Skeletal muscle tissue (tissue), 4 donors: Measurements from ENCODE around the gene POU2F2. TPM values are rescaled to one million over a fixed set of nuclear protein-coding genes. Genes with fewer than 3 reads are reported as not detected.

Experiments used
- H3K27ac ChIP-seq: one replicate; pipeline ENCODE4 v1.7.0; 2013; ENCODE audit warnings: mild to moderate bottlenecking, low read depth, low read length, inconsistent platforms
- H3K27me3 ChIP-seq, 3 donors: one replicate each; pipeline ENCODE4 v1.7.0; 2013; ENCODE audit warnings: low read length in 3 of 3; ENCODE audit not compliant: control insufficient read depth in 3 of 3, insufficient read depth in 3 of 3
- H3K36me3 ChIP-seq, 3 donors: one replicate each; pipeline ENCODE4 v1.7.0; 2013; ENCODE audit warnings: low read length in 3 of 3; ENCODE audit not compliant: control insufficient read depth in 3 of 3, insufficient read depth in 3 of 3
- H3K4me1 ChIP-seq, 3 donors: one replicate each; pipeline ENCODE4 v1.7.0; 2013; ENCODE audit warnings: low read length in 3 of 3, mild to moderate bottlenecking in 3 of 3; ENCODE audit not compliant: control insufficient read depth in 3 of 3, insufficient read depth in 3 of 3
- H3K4me3 ChIP-seq, 3 donors: one replicate each; pipeline ENCODE4 v1.7.0; 2013; ENCODE audit warnings: low read length in 3 of 3
- H3K9ac ChIP-seq, 3 donors: one replicate each; pipeline ENCODE4 v1.7.0; 2013; ENCODE audit warnings: low read length in 3 of 3, mild to moderate bottlenecking in 3 of 3, moderate library complexity in 2 of 3, low read depth in 1 of 3
- H3K9me3 ChIP-seq, 3 donors: one replicate each; pipeline ENCODE4 v1.7.0; 2013; ENCODE audit warnings: low read length in 3 of 3; ENCODE audit not compliant: control insufficient read depth in 3 of 3
- total RNA-seq: library from RNA; depleted of rRNA; stranded (reverse); fragments of >200 nt; gene quantifications from one replicate; pipeline ENCODE4 v1.2.3, GENCODE V29; 2014
- donor health status: Osteomylitis.

POU2F2 gene
- total RNA-seq, 1 donor from 2014 or later: 0.52 TPM

DNA sequence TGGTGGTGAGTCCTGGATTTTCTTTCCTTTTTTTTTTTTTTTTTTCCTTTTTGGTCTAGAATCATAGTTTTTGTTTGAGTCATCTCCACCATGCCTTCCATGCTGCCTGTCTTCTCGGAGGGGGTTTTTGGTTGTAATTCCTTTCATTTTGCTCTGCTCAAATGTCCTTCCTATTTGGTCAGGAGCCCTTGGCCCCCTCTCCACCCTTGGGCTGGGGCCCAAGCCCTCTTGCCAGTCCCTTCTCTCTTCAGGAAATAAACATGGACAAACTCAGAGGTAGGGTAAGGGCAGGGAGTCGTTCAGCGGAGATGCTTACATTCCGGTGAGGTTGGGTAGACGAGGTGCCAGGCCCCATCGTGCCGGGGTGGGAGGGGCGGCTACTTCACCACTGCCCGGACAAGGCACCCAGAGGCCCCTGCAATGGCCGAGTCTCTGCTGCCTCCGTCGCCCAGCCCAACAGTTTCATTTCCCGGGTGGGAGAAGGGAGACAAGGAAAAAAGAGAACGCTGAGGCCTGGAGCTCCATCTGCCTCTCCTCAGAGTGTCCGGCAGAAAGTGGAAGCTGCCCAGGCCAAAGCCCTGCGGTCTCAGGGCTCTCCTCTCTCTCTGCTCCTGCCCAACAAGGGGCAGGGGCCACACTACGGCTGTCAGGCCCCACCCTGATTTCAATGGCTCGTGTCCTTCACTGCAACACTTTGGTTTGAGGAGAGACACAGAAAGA, 43.6 kb downstream of the POU2F2 start:
- Histone ChIP-seq H3K27me3 (no peaks in the 10 kb centered on the region), H3K27ac (peak overlapping the region; percentile 60), H3K4me1 (peaks cover 2 to 13% (median 3%) of the 10 kb centered on the region in 3 donors), H3K36me3 (no peaks in the 10 kb centered on the region), H3K9me3 (no peaks in the 10 kb centered on the region), H3K4me3 (no peak overlapping the region), H3K9ac (peak overlapping the region in 1 of 3 donors; percentile 45)

DNA sequence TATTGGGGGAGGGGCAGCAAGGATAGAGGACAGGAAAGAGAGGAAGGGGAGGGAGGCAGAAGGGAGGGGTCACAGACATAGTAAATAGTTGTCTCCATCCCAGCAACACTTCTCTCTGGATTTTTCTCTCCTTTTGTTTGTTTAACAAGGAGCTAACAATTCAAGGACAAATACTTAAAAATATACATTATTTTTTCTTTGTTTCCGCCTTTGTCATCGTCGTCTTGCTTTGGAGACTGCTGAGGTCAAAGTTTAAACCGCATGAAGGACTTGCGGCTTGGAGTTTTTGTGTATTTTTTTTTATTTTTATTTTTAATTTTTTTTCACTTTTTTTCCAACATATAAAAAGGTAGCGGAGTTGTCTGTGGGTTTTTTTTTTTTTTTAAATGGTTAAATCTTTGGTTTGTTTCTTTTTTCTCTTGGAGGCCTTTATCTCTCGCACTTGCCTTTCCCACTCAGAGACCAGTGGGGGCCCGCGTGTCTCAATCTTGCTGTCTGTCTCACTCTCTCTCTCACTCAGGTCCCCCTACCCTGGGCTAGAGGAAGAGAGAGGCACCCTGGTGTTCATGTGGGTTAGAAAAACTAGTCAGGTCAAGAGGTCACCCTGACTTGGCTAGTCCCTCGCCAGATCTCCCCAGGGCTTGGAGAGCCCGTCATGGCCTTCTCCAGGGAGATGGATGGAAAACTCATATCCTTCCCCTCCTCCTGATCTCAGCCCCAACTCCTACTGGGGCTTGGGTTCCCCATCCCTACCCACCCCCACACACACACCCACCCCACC, 45.3 kb downstream of the POU2F2 start:
- Histone ChIP-seq H3K9ac (no peak overlapping the region), H3K4me3 (no peak overlapping the region), H3K36me3 (peaks cover 0 to 2% (median 0%) of the 10 kb centered on the region in 3 donors), H3K4me1 (peaks cover 0 to 8% (median 2%) of the 10 kb centered on the region in 3 donors), H3K27me3 (no peaks in the 10 kb centered on the region), H3K27ac (no peak overlapping the region), H3K9me3 (no peaks in the 10 kb centered on the region)

DNA sequence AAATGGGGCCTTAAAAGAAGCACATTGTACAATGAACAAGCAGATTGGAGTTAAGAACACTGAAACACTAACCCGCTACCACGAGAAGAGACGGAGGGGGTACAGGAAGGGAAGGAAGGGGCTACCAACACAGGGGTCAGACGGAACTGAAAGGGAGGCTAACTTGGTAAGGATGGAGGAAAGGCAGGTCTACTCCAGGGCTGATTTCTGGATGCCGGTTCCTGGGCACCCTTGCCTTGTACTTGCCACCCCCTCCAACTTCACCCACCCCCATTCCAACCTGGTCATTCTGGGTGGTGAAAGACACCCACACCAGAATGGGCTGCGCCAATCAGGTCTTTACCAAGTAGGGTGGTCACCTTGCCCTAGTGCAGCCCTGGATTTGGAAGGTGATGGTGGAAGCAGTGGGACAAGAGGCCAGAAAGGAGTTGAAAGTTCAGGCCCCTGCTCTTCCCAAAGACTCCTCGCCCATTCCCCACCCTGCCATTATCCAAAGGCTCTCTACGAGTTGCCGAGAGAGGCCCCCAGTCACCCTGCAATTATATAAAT, 46.0 kb downstream of the POU2F2 start:
- Histone ChIP-seq H3K36me3 (peaks cover 4 to 9% (median 4%) of the 10 kb centered on the region in 3 donors), H3K9me3 (no peaks in the 10 kb centered on the region), H3K9ac (no peak overlapping the region), H3K27ac (no peak overlapping the region), H3K4me3 (no peak overlapping the region), H3K4me1 (peaks cover 0 to 4% (median 0%) of the 10 kb centered on the region in 3 donors), H3K27me3 (no peaks in the 10 kb centered on the region)

DNA sequence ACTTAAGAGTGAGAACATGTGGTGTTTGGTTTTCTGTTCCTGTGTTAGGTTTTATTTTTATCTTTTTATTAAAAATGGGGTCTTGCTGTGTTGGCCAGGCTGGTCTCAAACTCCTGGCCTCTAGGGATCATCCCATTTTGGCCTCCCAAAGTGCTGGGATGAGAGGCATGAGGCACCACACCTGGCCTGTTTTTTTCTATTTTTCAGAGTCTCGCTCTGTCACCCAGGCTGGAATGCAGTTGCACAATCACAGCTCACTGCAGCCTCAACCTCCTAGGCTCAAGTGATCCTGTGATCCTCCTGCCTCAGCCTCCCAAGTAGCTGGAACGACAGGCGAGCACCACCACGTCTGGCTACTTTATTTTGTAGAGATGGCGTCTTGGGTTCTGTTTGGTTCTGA, 48.7 kb downstream of the POU2F2 start:
- H3K36me3 ChIP-seq: peaks cover 31 to 36% (median 31%) of the 10 kb centered on the region in 3 donors
- H3K27ac ChIP-seq: no peak overlapping the region

DNA sequence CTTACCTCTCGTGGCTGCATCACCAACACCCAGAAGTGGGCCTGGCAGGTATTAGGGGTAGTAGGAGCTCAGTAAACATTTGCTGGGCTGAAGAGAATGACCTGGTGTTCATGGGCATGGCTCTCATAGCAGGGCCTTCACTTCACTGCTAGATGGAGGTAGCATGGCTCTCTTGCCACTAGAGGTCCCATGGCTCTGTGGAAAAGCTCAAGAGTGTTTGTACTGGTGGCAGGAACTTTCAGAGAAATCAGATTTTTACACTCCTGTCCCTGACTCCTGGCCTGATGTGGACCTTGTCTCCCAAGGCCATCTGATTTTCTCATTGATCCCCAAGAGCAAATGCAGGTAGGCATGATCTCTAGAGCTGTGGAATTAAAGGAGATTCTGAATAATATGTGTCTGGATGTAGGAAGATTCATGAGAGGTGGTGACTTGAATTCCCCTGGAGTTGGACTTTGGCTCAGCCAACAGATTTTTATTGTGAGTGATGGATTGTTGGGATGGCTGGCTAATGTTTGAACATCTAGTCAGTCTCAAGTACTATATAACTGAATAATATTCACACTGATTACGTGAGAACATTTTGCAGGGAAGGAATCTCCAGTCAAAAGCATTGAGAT, 50.6 kb downstream of the POU2F2 start:
- H3K9ac ChIP-seq: no peak overlapping the region

More for the DNA sequence above, 48.7 kb downstream of the POU2F2 start:
- H3K27me3 ChIP-seq: no peaks in the 10 kb centered on the region
- no peak overlapping the region for H3K9ac ChIP-seq
- H3K4me3 ChIP-seq: no peak overlapping the region
- H3K4me1 ChIP-seq: no peaks in the 10 kb centered on the region
- no peaks in the 10 kb centered on the region for H3K9me3 ChIP-seq

DNA sequence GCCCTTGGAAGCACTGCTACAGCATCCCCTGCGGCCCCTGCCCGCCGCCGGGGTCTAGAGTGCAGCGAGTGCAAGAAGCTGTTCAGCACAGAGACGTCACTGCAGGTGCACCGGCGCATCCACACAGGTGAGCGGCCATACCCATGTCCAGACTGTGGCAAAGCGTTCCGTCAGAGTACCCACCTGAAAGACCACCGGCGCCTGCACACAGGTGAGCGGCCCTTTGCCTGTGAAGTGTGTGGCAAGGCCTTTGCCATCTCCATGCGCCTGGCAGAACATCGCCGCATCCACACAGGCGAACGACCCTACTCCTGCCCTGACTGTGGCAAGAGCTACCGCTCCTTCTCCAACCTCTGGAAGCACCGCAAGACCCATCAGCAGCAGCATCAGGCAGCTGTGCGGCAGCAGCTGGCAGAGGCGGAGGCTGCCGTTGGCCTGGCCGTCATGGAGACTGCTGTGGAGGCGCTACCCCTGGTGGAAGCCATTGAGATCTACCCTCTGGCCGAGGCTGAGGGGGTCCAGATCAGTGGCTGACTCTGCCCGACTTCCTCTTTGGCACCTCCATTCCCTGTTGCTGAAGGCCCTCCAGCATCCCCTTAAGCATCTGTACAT, 51.4 kb downstream of the POU2F2 start:
- no peak overlapping the region for H3K27ac ChIP-seq
- no peaks in the 10 kb centered on the region for H3K9me3 ChIP-seq
- H3K27me3 ChIP-seq: no peaks in the 10 kb centered on the region
- H3K4me1 ChIP-seq: peaks cover 7 to 15% (median 13%) of the 10 kb centered on the region in 3 donors
- no peak overlapping the region for H3K4me3 ChIP-seq
- peaks cover 33 to 38% (median 33%) of the 10 kb centered on the region in 3 donors for H3K36me3 ChIP-seq
- no peak overlapping the region for H3K9ac ChIP-seq

More for the DNA sequence above, 50.6 kb downstream of the POU2F2 start:
- no peak overlapping the region for H3K27ac ChIP-seq
- H3K27me3 ChIP-seq: no peaks in the 10 kb centered on the region
- H3K4me1 ChIP-seq: peaks cover 7 to 12% (median 9%) of the 10 kb centered on the region in 3 donors
- no peak overlapping the region for H3K4me3 ChIP-seq
- no peaks in the 10 kb centered on the region for H3K9me3 ChIP-seq
- peaks cover 33 to 38% (median 33%) of the 10 kb centered on the region in 3 donors for H3K36me3 ChIP-seq

DNA sequence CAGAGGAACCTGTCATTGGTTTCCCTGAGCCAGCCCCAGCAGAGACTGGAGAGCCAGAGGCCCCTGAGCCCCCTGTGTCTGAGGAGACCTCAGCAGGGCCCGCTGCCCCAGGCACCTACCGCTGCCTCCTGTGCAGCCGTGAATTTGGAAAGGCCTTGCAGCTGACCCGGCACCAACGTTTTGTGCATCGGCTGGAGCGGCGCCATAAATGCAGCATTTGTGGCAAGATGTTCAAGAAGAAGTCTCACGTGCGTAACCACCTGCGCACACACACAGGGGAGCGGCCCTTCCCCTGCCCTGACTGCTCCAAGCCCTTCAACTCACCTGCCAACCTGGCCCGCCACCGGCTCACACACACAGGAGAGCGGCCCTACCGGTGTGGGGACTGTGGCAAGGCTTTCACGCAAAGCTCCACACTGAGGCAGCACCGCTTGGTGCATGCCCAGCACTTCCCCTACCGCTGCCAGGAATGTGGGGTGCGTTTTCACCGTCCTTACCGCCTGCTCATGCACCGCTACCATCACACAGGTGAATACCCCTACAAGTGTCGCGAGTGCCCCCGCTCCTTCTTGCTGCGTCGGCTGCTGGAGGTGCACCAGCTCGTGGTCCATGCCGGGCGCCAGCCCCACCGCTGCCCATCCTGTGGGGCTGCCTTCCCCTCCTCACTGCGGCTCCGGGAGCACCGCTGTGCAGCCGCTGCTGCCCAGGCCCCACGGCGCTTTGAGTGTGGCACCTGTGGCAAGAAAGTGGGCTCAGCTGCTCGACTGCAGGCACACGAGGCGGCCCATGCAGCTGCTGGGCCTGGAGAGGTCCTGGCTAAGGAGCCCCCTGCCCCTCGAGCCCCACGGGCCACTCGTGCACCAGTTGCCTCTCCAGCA, 52.1 kb downstream of the POU2F2 start:
- H3K4me3 ChIP-seq: no peak overlapping the region
- no peaks in the 10 kb centered on the region for H3K27me3 ChIP-seq
- peaks cover 33 to 38% (median 33%) of the 10 kb centered on the region in 3 donors for H3K36me3 ChIP-seq
- H3K4me1 ChIP-seq: peaks cover 7 to 16% (median 15%) of the 10 kb centered on the region in 3 donors
- no peaks in the 10 kb centered on the region for H3K9me3 ChIP-seq
- no peak overlapping the region for H3K9ac ChIP-seq
- H3K27ac ChIP-seq: no peak overlapping the region

DNA sequence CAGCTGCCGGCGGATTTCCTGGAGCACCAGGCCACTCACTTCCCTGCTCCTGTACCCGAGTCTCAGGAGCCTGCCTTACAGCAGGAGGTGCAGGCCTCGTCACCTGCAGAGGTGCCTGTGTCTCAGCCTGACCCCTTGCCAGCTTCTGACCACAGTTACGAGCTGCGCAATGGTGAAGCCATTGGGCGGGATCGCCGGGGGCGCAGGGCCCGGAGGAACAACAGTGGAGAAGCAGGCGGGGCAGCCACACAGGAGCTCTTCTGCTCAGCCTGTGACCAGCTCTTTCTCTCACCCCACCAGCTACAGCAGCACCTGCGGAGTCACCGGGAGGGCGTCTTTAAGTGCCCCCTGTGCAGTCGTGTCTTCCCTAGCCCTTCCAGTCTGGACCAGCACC, 53.0 kb downstream of the POU2F2 start:
- peaks cover 33 to 38% (median 33%) of the 10 kb centered on the region in 3 donors for H3K36me3 ChIP-seq

More for the DNA sequence above, 53.0 kb downstream of the POU2F2 start:
- Histone ChIP-seq H3K9me3 (no peaks in the 10 kb centered on the region), H3K27ac (no peak overlapping the region), H3K4me3 (no peak overlapping the region), H3K9ac (no peak overlapping the region), H3K27me3 (no peaks in the 10 kb centered on the region), H3K4me1 (peaks cover 11 to 21% (median 18%) of the 10 kb centered on the region in 3 donors)
